Measurements from ENCODE around the gene GLIPR2.

DNA sequence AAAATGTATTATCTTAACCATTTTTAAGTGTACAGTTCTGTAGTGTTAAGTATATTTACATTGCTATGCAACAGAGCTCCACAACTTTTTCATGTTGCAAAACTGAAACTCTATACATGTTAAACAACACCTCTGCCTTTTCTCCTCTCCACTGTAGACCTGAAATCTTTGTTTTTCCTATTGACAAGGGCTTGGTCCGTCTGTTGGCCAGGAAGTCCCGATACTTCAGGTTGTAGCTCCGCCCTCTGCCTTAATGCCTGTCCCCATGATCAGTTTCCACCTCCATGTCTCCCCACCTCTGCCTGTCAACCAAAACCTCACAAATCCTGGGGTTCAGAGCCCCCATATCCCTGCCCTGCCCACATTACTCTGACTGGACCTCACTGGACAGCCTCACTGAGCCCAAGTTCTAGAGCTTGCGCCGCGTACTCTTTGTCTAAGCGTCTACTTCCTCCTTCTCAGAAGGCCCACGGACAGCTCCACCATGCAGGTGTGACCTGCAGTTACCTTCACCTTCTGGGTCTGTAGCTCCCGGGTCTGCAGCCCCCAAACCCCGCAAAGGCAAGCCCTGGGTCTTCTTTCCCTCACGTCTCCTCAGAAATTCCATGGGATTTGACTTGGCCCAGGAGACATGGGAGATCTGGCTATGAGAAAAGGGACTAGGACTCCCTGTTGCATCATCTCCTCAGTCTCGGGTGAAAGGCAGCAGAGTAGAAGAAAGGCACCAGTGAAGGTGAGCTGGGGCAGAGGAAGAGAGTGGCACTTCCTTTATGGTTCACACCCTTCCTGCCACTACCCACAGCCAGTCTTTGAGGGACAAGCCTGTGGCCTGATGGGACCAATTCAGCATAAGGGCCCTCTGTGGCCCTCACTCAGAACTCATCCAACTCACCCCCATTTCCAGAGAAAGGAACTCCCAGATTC lies 8.0 kb downstream of the GLIPR2 start:
- TF ChIP-seq, protein P1, sequence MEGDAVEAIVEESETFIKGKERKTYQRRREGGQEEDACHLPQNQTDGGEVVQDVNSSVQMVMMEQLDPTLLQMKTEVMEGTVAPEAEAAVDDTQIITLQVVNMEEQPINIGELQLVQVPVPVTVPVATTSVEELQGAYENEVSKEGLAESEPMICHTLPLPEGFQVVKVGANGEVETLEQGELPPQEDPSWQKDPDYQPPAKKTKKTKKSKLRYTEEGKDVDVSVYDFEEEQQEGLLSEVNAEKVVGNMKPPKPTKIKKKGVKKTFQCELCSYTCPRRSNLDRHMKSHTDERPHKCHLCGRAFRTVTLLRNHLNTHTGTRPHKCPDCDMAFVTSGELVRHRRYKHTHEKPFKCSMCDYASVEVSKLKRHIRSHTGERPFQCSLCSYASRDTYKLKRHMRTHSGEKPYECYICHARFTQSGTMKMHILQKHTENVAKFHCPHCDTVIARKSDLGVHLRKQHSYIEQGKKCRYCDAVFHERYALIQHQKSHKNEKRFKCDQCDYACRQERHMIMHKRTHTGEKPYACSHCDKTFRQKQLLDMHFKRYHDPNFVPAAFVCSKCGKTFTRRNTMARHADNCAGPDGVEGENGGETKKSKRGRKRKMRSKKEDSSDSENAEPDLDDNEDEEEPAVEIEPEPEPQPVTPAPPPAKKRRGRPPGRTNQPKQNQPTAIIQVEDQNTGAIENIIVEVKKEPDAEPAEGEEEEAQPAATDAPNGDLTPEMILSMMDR (IDR thresholded peaks at IDR 0.05; ENCODE audit: low read depth, low read length), result no peak
- TF ChIP-seq POLR2A (IDR thresholded peaks at IDR 0.05; ENCODE audit: extremely low read depth, insufficient read length) (no peak), MYC (IDR thresholded peaks at IDR 0.05; ENCODE audit: low read depth, low read length) (no peak)
- TF ChIP-seq, protein P2, sequence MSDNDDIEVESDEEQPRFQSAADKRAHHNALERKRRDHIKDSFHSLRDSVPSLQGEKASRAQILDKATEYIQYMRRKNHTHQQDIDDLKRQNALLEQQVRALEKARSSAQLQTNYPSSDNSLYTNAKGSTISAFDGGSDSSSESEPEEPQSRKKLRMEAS (IDR thresholded peaks at IDR 0.05; ENCODE audit: low read depth, low read length), result no peak
